DND-41 (cell line): ENCODE measurements around the gene DHPS.
A peak's percentile ranks its signal among the peaks of the same experiment; 100 is the strongest.
"Not testable (repeated sequence)": the region's sequence is repeated elsewhere in the genome, so short reads cannot be mapped to it uniquely, and the experiment has no call there.

Experiments used
- ATAC-seq: fragments of 200-7000 bp; cut with Tn5 transposase; 3 replicates; pipeline ENCODE4 v1.9.1; 2021; ENCODE audit warnings: low read depth; ENCODE audit not compliant: insufficient read depth
- DNase-seq: peaks from one replicate; pipeline ENCODE4 v3.0.0-alpha.2; 2020
- H2AFZ ChIP-seq: 2 replicates; pipeline ENCODE4 v1.6.0; 2012; ENCODE audit warnings: low read depth, low read length
- H3K27ac ChIP-seq: 2 replicates; pipeline ENCODE4 v1.5.1; 2012; ENCODE audit warnings: low read length, inconsistent platforms
- H3K27me3 ChIP-seq: fragments of 200-600 bp; sonication (generic); 2 replicates; pipeline ENCODE4 v1.6.0; 2012; ENCODE audit warnings: low read length, mild to moderate bottlenecking, inconsistent platforms; ENCODE audit not compliant: insufficient read depth, poor library complexity
- H3K36me3 ChIP-seq: 2 replicates; pipeline ENCODE4 v1.5.1; 2012; ENCODE audit warnings: low read length, inconsistent platforms; ENCODE audit not compliant: insufficient read depth
- H3K4me1 ChIP-seq: 2 replicates; pipeline ENCODE4 v1.5.1; 2012; ENCODE audit warnings: mild to moderate bottlenecking, low read length; ENCODE audit not compliant: insufficient read depth
- H3K4me2 ChIP-seq: 2 replicates; pipeline ENCODE4 v1.6.0; 2012; ENCODE audit warnings: mild to moderate bottlenecking, moderate library complexity, low read length, inconsistent platforms; ENCODE audit not compliant: insufficient read depth
- H3K4me3 ChIP-seq, 2 experiments: fragments of 200-600 bp in 1 of 2; shearing (Covaris generic) in 1 of 2; 2 replicates each; pipeline ENCODE4 v1.5.1; 2012 to 2016; ENCODE audit warnings: inconsistent platforms in 2 of 2, low read length in 2 of 2, mild to moderate bottlenecking in 2 of 2, low read depth in 1 of 2, moderate library complexity in 1 of 2
- H3K79me2 ChIP-seq: 2 replicates; pipeline ENCODE4 v1.6.0; 2012; ENCODE audit warnings: low read length, inconsistent platforms; ENCODE audit not compliant: insufficient read depth
- H3K9ac ChIP-seq: 2 replicates; pipeline ENCODE4 v1.6.0; 2012; ENCODE audit warnings: low read depth, mild to moderate bottlenecking, inconsistent platforms, low read length, moderate library complexity
- H3K9me3 ChIP-seq: 2 replicates; pipeline ENCODE4 v1.5.1; 2012; ENCODE audit warnings: low read length, moderate library complexity, mild to moderate bottlenecking, inconsistent platforms; ENCODE audit not compliant: insufficient read depth, severe bottlenecking
- H4K20me1 ChIP-seq: 2 replicates; pipeline ENCODE4 v1.6.0; 2012; ENCODE audit warnings: low read length; ENCODE audit not compliant: insufficient read depth
- EZH2 ChIP-seq: IDR thresholded peaks from 3 replicates; pipeline ENCODE4 v1.6.1; 2012; ENCODE audit warnings: borderline replicate concordance, low read depth, mild to moderate bottlenecking, moderate library complexity, low read length, inconsistent platforms; ENCODE audit not compliant: severe bottlenecking
- TF ChIP-seq, protein P1 (sequence below): IDR thresholded peaks from 2 replicates; pipeline ENCODE4 v1.5.1; 2012; ENCODE audit warnings: borderline replicate concordance, low read length, moderate library complexity, mild to moderate bottlenecking; ENCODE audit not compliant: poor library complexity, severe bottlenecking; ENCODE audit errors: extremely low read depth

Gene DHPS

GRCh38 chr19:12701596-12702282 lies 20.1 kb upstream of the DHPS start:
- H3K4me3 ChIP-seq, result no peak overlapping the region
- H3K27me3 ChIP-seq, result no peaks in the 10 kb centered on the region
- peaks cover 77% of the 10 kb centered on the region for H3K36me3 ChIP-seq
- H3K79me2 ChIP-seq, result no peaks in the 10 kb centered on the region
- TF ChIP-seq, protein P1, sequence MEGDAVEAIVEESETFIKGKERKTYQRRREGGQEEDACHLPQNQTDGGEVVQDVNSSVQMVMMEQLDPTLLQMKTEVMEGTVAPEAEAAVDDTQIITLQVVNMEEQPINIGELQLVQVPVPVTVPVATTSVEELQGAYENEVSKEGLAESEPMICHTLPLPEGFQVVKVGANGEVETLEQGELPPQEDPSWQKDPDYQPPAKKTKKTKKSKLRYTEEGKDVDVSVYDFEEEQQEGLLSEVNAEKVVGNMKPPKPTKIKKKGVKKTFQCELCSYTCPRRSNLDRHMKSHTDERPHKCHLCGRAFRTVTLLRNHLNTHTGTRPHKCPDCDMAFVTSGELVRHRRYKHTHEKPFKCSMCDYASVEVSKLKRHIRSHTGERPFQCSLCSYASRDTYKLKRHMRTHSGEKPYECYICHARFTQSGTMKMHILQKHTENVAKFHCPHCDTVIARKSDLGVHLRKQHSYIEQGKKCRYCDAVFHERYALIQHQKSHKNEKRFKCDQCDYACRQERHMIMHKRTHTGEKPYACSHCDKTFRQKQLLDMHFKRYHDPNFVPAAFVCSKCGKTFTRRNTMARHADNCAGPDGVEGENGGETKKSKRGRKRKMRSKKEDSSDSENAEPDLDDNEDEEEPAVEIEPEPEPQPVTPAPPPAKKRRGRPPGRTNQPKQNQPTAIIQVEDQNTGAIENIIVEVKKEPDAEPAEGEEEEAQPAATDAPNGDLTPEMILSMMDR, result no peak
- TF ChIP-seq EZH2, result no peak
- H3K27ac ChIP-seq, result no peak overlapping the region
- peaks cover 20% of the 10 kb centered on the region for H4K20me1 ChIP-seq
- H3K4me2 ChIP-seq, result no peak overlapping the region
- H3K4me1 ChIP-seq, result peaks cover 24% of the 10 kb centered on the region
- no peak for DNase-seq
- H2AFZ ChIP-seq, result no peak overlapping the region
- no peak overlapping the region for H3K9ac ChIP-seq
- ATAC-seq, result no peak
- no peaks in the 10 kb centered on the region for H3K9me3 ChIP-seq

- H3K36me3 ChIP-seq, result peaks cover 43% of the 10 kb centered on the region
Observed at GRCh38 chr19:12698138-12698537, 16.5 kb upstream of the DHPS start.

DNA sequence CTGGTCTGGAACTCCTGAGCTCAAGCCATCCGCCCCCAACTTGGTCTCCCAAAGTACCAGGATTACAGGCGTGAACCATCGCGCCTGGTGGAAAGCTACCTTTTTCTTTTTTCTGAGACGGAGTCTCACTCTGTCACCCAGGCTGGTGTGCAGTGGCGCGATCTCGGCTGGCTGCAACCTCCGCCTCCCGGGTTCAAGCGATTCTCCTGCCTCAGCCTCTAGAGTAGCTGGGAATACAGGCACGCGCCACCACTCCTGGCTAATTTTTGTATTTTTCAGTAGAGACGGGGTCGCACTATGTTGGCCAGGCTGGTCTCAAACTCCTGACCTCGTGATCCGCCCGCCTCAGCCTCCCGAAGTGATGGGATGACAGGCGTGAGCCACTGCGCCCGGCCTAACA lies 15.7 kb upstream of the DHPS start:
- H3K9me3 ChIP-seq, DNase-seq, H3K79me2 ChIP-seq, H2AFZ ChIP-seq, H4K20me1 ChIP-seq, H3K27me3 ChIP-seq, H3K27ac ChIP-seq, ATAC-seq: not testable (repeated sequence)
- Histone ChIP-seq H3K4me2 (peak overlapping the region; percentile 90), H3K4me1 (peaks cover 44% of the 10 kb centered on the region), H3K4me3 (peak overlapping the region; percentile 84 to 98; a peak in 3 of 4 replicates), H3K36me3 (peaks cover 40% of the 10 kb centered on the region), H3K9ac (peak overlapping the region; percentile 80)

More at GRCh38 chr19:12698138-12698537, 16.5 kb upstream of the DHPS start:
- H3K79me2 ChIP-seq, result peaks cover 9% of the 10 kb centered on the region; the same call in 1 of the 2 replicates
- H4K20me1 ChIP-seq, result peaks cover 9% of the 10 kb centered on the region; the same call in 1 of the 2 replicates
- H3K27ac ChIP-seq, result no peak overlapping the region
- peaks cover 44% of the 10 kb centered on the region for H3K4me1 ChIP-seq
- no peak overlapping the region for H2AFZ ChIP-seq
- no peaks in the 10 kb centered on the region for H3K9me3 ChIP-seq
- TF ChIP-seq, protein P1, result no peak
- no peak for TF ChIP-seq EZH2
- peak overlapping the region in 1 of 2 experiments; percentile 98; a peak in 1 of 4 replicates for H3K4me3 ChIP-seq
- peak overlapping the region; percentile 90; the same call in 1 of the 2 replicates for H3K4me2 ChIP-seq
- H3K9ac ChIP-seq, result no peak overlapping the region
- no peak for DNase-seq
- no peaks in the 10 kb centered on the region for H3K27me3 ChIP-seq
- ATAC-seq, result no peak
